Hepatocyte (in vitro differentiated cells): ENCODE data around the gene RAB29.

ENCODE experiments used
- EZH2 ChIP-seq: fragments of 200-600 bp; sonication (generic); IDR thresholded peaks from 2 replicates; pipeline ENCODE4 v1.6.1; 2016; ENCODE audit warnings: antibody characterized with exemption, mild to moderate bottlenecking, borderline replicate concordance
- TF ChIP-seq, protein P1 (sequence below): fragments of 200-600 bp; sonication (generic); IDR thresholded peaks from 2 replicates; pipeline ENCODE4 v1.5.1; 2016; ENCODE audit warnings: antibody characterized with exemption, mild to moderate bottlenecking; ENCODE audit not compliant: poor library complexity

GRCh38 chr1:205750138-205751035 lies 24.9 kb downstream of the RAB29 start, which contains the start of gene NUCKS1:
- TF ChIP-seq, protein P1, sequence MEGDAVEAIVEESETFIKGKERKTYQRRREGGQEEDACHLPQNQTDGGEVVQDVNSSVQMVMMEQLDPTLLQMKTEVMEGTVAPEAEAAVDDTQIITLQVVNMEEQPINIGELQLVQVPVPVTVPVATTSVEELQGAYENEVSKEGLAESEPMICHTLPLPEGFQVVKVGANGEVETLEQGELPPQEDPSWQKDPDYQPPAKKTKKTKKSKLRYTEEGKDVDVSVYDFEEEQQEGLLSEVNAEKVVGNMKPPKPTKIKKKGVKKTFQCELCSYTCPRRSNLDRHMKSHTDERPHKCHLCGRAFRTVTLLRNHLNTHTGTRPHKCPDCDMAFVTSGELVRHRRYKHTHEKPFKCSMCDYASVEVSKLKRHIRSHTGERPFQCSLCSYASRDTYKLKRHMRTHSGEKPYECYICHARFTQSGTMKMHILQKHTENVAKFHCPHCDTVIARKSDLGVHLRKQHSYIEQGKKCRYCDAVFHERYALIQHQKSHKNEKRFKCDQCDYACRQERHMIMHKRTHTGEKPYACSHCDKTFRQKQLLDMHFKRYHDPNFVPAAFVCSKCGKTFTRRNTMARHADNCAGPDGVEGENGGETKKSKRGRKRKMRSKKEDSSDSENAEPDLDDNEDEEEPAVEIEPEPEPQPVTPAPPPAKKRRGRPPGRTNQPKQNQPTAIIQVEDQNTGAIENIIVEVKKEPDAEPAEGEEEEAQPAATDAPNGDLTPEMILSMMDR = no peak
- TF ChIP-seq EZH2 = no peak
